Caco-2 (cell line): Measurements from ENCODE around the gene TMEM151A. TPM values are rescaled to one million over a fixed set of nuclear protein-coding genes. Genes with fewer than 3 reads are reported as not detected.

ENCODE experiments used
- BruUV-seq: library from RNA; stranded (reverse); fragments of 400-500 nt; replicated peaks from 2 replicates; lab custom pipeline; 2021; lab: Mats Ljungman, UMichigan
- CTCF ChIA-PET: fragments of 300-600 bp; sonication (Branson Sonifier 250); formaldehyde crosslinking; loops from one replicate; lab custom pipeline; 2022; ENCODE audit warnings: antibody characterized with exemption; lab: Charles Lee
- POLR2A ChIA-PET: fragments of 300-600 bp; sonication (Branson Sonifier 250); formaldehyde crosslinking; loops from one replicate; lab custom pipeline; 2022; ENCODE audit warnings: antibody characterized with exemption; lab: Charles Lee
- DNase-seq, 2 experiments: peaks; one replicate each; pipeline versions ENCODE4 v3.0.0 to v3.0.0-alpha.2; 2020 to 2022
- H3K27me3 ChIP-seq: replicated peaks from 2 replicates; pipeline ENCODE4 v1.6.0; 2011; ENCODE audit warnings: low read length; ENCODE audit not compliant: control insufficient read depth, insufficient read depth
- H3K36me3 ChIP-seq: 2 replicates; pipeline ENCODE4 v1.5.1; 2011; ENCODE audit warnings: low read length; ENCODE audit not compliant: control insufficient read depth, insufficient read depth
- H3K4me1 ChIP-seq: fragments of 250-450 bp; sonication (Bioruptor Pico); 2 replicates; pipeline ENCODE4 v1.5.1; 2020; ENCODE audit warnings: mild to moderate bottlenecking
- H3K4me3 ChIP-seq: 2 replicates; pipeline ENCODE4 v1.5.1; 2011; ENCODE audit warnings: low read depth, mild to moderate bottlenecking, control low read depth, low read length
- H3K9me3 ChIP-seq: fragments of 250-450 bp; sonication (Bioruptor Pico); 2 replicates; pipeline ENCODE4 v1.5.1; 2020; ENCODE audit warnings: mild to moderate bottlenecking, moderate library complexity
- H3K27ac Mint-ChIP-seq: one replicate; pipeline ENCODE4 v1.8.0; 2022; ENCODE audit warnings: mixed read lengths; ENCODE audit not compliant: unreplicated experiment
- H3K27me3 Mint-ChIP-seq: one replicate; pipeline ENCODE4 v1.8.0; 2022; ENCODE audit warnings: mixed read lengths; ENCODE audit not compliant: insufficient read depth, unreplicated experiment
- H3K36me3 Mint-ChIP-seq: one replicate; pipeline ENCODE4 v1.8.0; 2022; ENCODE audit warnings: mild to moderate bottlenecking, mixed read lengths; ENCODE audit not compliant: insufficient read depth, unreplicated experiment
- H3K4me1 Mint-ChIP-seq: one replicate; pipeline ENCODE4 v1.8.0; 2022; ENCODE audit warnings: low read depth, mixed read lengths; ENCODE audit not compliant: unreplicated experiment
- H3K4me3 Mint-ChIP-seq: one replicate; pipeline ENCODE4 v1.8.0; 2022; ENCODE audit warnings: mild to moderate bottlenecking, moderate library complexity, mixed read lengths; ENCODE audit not compliant: unreplicated experiment
- H3K9me3 Mint-ChIP-seq: one replicate; pipeline ENCODE4 v1.8.0; 2022; ENCODE audit warnings: mixed read lengths; ENCODE audit not compliant: unreplicated experiment
- CTCF ChIP-seq, 2 experiments: fragments of 200-600 bp in 1 of 2; IDR thresholded peaks; 1 replicate in 1 of 2; 2 replicates in 1 of 2; pipeline versions ENCODE4 v1.5.1 to v1.8.0; 2011 to 2022; ENCODE audit warnings: antibody characterized with exemption in 1 of 2, control low read depth in 1 of 2, inconsistent platforms in 1 of 2, low read depth in 1 of 2, low read length in 1 of 2, mild to moderate bottlenecking in 1 of 2, moderate library complexity in 1 of 2; ENCODE audit not compliant: insufficient read depth in 1 of 2, severe bottlenecking in 1 of 2, unreplicated experiment in 1 of 2
- intact Hi-C: fragments of 100-400 bp; cut with micrococcal nuclease; formaldehyde crosslinking; loops from one replicate; pipeline ENCODE4 v1.10.0; 2022; ENCODE audit not compliant: unreplicated experiment
- total RNA-seq: library from RNA; stranded (reverse); gene quantifications from 2 replicates; pipeline ENCODE4 v1.2.3, GENCODE V29; 2022

The TMEM151A gene
- total RNA-seq, 1 experiment from 2014 or later: 0.68 TPM

- Histone ChIP-seq H3K4me1 (peaks cover 15% of the 10 kb centered on the region), H3K4me3 (no peak overlapping the region), H3K27me3 (no peaks in the 10 kb centered on the region; the same call in 1 of the 2 replicates), H3K36me3 (no peaks in the 10 kb centered on the region), H3K9me3 (no peaks in the 10 kb centered on the region)
- Mint-ChIP-seq H3K27ac (no peak overlapping the region), H3K4me1 (peaks cover 22% of the 10 kb centered on the region), H3K9me3 (no peaks in the 10 kb centered on the region), H3K4me3 (peak overlapping the region; percentile 41), H3K27me3 (peaks cover 6% of the 10 kb centered on the region), H3K36me3 (peaks cover 24% of the 10 kb centered on the region)
- TF ChIP-seq CTCF (IDR thresholded peaks at IDR 0.05; ENCODE audit: insufficient read depth in 1 of 2, low read depth in 1 of 2, low read length in 1 of 2, severe bottlenecking in 1 of 2, unreplicated experiment in 1 of 2): no peak
- intact Hi-C loops: no loop called here
- ChIA-PET CTCF (no interaction called here), POLR2A (no interaction called here)
- BruUV-seq: no TSS peak
- peak in 1 of 2 experiments; percentile 32 for DNase-seq
Observed at GRCh38 chr11:66293352-66293751, 1.7 kb downstream of the TMEM151A start.

- no peaks in the 10 kb centered on the region for H3K9me3 ChIP-seq
- BruUV-seq: no TSS peak
- H3K4me3 ChIP-seq: no peak overlapping the region
- no peak for TF ChIP-seq CTCF (IDR thresholded peaks at IDR 0.05; ENCODE audit: insufficient read depth in 1 of 2, low read depth in 1 of 2, low read length in 1 of 2, severe bottlenecking in 1 of 2, unreplicated experiment in 1 of 2)
- DNase-seq: no peak
- ChIA-PET CTCF (no interaction called here), POLR2A (no interaction called here)
- H3K4me3 Mint-ChIP-seq: peak overlapping the region; percentile 41
- H3K9me3 Mint-ChIP-seq: no peaks in the 10 kb centered on the region
- H3K27me3 Mint-ChIP-seq: peaks cover 6% of the 10 kb centered on the region
- H3K27ac Mint-ChIP-seq: no peak overlapping the region
- H3K4me1 Mint-ChIP-seq: peaks cover 22% of the 10 kb centered on the region
- H3K4me1 ChIP-seq: peaks cover 15% of the 10 kb centered on the region
- H3K36me3 ChIP-seq: no peaks in the 10 kb centered on the region
- peaks cover 18% of the 10 kb centered on the region for H3K36me3 Mint-ChIP-seq
- intact Hi-C loops: no loop called here
- no peaks in the 10 kb centered on the region; the same call in 1 of the 2 replicates for H3K27me3 ChIP-seq
Observed at GRCh38 chr11:66293777-66294625, 2.3 kb downstream of the TMEM151A start.

- H3K4me1 Mint-ChIP-seq: peaks cover 21% of the 10 kb centered on the region
- intact Hi-C loops: no loop called here
- no peak for DNase-seq
- H3K27me3 ChIP-seq: no peaks in the 10 kb centered on the region; the same call in 1 of the 2 replicates
- H3K9me3 ChIP-seq: no peaks in the 10 kb centered on the region
- no peaks in the 10 kb centered on the region for H3K9me3 Mint-ChIP-seq
- H3K4me1 ChIP-seq: peaks cover 12% of the 10 kb centered on the region
- ChIA-PET POLR2A (no interaction called here), CTCF (no interaction called here)
- no peak overlapping the region for H3K4me3 ChIP-seq
- H3K36me3 Mint-ChIP-seq: peaks cover 9% of the 10 kb centered on the region
- TF ChIP-seq CTCF (IDR thresholded peaks at IDR 0.05; ENCODE audit: insufficient read depth in 1 of 2, low read depth in 1 of 2, low read length in 1 of 2, severe bottlenecking in 1 of 2, unreplicated experiment in 1 of 2): no peak
- no peak overlapping the region for H3K4me3 Mint-ChIP-seq
- peaks cover 6% of the 10 kb centered on the region for H3K27me3 Mint-ChIP-seq
- no peak overlapping the region for H3K27ac Mint-ChIP-seq
- BruUV-seq: no TSS peak
- H3K36me3 ChIP-seq: no peaks in the 10 kb centered on the region
Observed at GRCh38 chr11:66294626-66295620, 3.2 kb downstream of the TMEM151A start.
